HG03159 (cell line): ENCODE results near the gene KCNA1.
"Not testable (repeated sequence)": the region's sequence is repeated elsewhere in the genome, so short reads cannot be mapped to it uniquely, and the experiment has no call there.

ENCODE experiments used
- ATAC-seq: cut with Tn5 transposase; IDR thresholded peaks from one replicate; pipeline ENCODE4 v1.9.1; 2021; ENCODE audit warnings: mild to moderate bottlenecking, moderate library complexity; ENCODE audit not compliant: unreplicated experiment

KCNA1 gene

GRCh38 chr12:4909734-4910501 is at the start of gene KCNA1:
TSS of gene KCNA1 (plus strand) at chr12:4909905. CDS start at chr12:4911379, 1,474 bp downstream.
- ATAC-seq: no peak

DNA sequence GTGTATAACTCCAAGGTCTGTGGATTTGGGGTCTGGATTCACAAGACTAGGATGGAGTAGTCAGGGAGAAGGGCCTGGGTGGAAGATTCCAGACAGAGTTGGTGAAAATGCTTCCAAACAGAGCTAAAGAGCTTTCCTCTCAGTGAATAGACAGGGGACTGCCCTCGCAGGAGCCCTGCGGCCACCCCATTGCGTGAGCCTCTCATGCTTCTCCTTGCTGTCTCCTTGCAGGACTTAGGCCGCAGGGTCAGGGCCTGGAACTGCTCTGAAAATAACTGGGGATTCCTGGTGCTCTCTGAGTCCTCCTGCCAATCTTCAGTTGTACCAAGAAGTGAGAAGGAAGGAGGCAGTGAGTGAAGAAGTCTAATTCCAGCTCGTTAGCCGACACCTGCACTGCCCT is 49.0 kb upstream of the KCNA1 start:
- no peak for ATAC-seq

DNA sequence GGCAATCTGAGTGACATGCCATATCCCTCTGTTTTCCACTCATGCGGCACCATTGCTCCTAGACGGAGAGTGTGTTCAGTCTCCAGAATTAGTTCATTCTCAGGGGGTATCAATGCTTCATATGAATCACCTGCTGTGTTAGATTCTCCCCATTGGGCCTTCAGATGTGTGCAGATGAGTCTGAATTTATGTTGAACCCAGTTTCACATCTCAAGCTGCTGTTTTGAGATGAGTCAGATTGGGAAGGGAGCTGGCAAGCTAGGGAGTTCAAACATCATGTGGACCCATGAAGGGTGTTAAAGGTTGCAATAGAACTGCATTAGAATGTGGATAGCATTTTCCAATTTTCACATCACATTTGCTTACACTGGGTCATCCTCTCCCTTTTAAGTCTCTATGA is 46.9 kb upstream of the KCNA1 start:
- no peak for ATAC-seq

DNA sequence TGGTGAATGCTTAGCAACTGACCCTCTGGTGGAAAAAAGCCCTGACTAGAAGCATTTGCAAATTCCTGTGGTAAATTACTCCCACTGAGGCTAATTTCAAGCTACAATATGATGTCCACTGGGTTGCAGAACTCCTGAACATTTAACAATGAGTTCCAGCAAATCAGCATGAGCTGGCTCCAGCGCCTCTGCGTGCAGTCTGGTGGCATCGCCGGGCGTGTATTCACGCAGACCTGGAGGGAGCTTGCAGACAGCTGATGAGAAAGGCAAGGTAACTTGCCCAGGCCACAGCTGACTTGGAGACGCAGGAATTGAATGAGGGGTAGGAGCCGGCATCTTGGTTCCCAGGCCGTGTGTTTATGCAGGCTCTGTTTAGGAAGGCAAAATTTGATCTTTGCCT is 45.1 kb upstream of the KCNA1 start:
- no peak for ATAC-seq

- no peak for ATAC-seq
Observed at GRCh38 chr12:4865246-4865645, 44.5 kb upstream of the KCNA1 start.

DNA sequence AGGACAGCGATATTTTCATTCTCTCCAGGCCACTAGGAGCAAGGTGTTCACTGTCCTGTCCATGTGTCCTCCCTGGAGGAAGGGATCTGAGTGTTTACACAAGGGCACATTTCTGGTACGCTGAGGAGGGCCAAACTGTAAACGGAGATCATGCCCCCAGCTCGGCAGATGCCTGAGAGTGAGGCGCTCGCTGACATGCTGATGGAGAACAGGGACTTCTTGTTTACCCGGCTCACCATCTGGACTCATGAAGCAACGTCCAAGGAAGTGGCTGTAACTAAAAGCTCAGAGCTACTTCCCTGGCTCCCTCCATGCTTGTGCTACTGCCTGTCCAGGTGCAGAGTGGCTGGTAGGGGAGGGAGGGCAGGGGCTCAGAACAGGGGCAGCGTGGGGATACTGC is 43.4 kb upstream of the KCNA1 start:
- ATAC-seq: no peak

GRCh38 chr12:4867384-4867783 is 42.3 kb upstream of the KCNA1 start:
- no peak for ATAC-seq

DNA sequence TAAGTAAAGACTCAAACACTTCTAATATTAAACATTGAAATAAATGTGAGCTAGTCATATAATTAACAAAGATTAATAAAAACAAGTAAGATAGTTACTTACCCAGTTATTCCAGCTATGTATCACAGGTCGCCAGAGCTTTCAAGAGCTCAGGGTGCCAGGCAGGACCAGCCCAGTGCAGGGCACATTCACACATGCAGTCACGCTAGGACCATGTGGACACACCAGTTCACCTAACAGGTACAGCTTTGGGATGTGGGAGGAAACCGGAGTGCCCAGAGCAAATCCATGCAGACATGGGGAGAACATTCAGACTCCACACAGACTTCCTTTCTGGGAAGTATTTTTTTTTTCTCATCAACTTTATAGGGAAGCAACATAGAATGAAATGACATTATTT is 39.3 kb upstream of the KCNA1 start:
- no peak for ATAC-seq

DNA sequence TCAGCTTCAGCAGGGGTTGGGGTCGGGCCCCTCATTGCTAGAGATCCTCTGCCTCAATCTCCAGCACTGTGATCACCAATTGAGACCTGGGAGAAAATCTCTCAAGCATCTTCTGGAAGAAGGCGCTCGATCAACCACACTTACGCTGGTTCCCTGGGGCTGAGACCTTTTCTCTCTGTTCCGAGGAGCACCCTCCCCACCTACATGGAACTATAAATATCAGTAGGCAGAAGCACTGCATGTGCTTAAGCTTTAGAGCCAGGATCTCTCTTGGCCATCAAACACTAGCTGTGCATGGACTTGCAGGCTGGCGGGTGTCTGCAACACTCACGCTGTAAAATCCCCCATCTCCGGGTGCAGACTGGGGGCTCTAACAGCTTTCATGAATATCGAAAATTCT is 38.2 kb upstream of the KCNA1 start:
- no peak for ATAC-seq

DNA sequence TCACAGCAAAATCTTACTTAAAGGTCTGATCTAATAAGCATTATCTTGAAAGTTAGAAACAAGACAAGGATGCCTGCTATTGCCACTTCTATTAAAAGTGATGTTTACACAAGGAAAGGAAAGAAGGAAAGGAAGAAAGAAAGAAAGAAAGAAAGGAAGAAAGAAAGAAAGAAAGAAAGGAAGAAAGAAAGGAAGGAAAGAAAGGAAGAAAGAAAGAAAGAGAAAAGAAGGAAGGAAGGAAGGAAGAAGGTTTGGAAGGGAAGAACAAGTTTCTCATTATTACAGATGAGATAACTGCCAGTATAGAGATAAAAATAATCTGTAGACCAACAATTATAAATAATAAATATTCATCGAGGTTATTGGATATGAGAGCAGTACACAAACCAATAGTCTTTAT is 35.8 kb upstream of the KCNA1 start:
- no peak for ATAC-seq

- no peak for ATAC-seq
Observed at GRCh38 chr12:4874671-4875070, 35.0 kb upstream of the KCNA1 start.

- not testable (repeated sequence) for ATAC-seq
Observed at GRCh38 chr12:4879481-4879880, 30.2 kb upstream of the KCNA1 start.

DNA sequence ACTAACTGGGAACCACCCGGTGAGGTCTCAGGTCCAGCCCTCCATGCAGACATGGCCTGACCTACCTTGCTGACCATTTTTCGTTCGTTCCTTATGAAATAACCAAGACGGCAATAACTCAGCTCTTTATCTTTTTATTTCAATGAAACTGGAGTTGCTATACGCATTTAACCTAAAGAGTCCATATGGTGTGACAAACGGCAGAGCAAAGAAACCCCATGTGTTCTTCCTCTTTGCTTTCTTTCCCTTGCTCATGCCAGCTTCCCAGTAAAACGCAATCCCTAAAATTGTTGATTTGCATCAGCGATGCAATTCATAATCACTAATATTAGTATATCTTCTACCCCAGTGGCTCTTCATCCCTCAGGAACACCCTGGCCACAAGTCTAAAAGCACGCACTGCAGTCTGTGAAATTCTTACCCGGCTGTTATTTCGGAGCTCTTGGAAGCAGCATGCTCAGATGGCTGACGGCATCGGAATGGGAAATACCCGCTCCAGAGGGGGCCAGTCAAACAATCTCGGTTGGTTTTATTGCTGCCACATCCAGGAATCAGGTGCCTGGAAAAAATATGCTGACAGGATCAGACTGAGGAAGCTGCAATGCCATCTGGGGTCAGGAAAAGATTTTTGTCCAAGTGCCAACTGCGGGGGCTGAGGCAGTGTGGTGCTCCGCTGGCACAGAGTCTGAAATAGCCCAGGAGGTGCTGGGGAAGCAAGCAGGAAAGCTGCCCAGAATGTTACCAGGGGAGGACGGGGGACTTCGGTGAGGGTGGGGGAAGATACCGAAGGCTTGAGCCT is 28.2 kb upstream of the KCNA1 start:
- no peak for ATAC-seq

DNA sequence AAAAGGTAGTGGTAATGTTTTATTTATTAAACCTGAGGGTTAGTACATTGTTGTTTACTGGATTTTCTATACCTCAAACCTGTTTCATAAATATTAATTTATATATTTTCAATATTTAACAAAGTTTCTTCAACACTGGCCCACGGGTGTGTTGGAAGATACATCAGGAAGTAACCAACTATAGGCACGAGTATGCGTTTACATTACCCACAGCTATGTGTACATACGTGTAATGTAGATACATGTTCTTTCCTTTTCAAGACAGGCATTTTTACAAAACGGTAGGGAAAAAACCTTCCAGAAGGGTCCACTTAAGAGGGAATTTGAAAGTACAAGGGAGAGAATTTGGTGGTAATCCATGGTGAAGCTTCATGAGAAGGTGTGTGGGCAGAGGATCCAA is 17.8 kb upstream of the KCNA1 start:
- ATAC-seq: no peak

- ATAC-seq: no peak
Observed at GRCh38 chr12:4892418-4892817, 17.3 kb upstream of the KCNA1 start.

- ATAC-seq: no peak
Observed at GRCh38 chr12:4894019-4894418, 15.7 kb upstream of the KCNA1 start.

DNA sequence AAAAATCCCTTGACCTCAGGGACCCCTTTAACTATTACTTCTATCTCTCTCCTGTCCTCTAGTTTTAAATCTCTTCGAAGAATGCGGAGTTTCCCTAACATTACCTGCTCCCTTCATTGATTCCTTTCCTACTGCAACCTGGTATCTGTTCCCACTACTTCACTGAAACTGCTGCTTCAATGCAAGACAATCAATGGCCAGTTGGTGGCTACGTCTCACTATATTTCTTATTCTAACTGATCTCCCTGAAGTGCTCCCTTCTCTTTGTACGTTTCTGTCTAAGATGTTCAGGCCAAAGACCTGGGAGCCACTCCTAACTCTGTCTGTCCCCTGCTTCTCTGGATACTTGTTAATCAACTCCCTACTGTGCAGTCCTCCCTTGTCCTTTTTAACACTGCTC is 10.3 kb upstream of the KCNA1 start:
- ATAC-seq: no peak

GRCh38 chr12:4900327-4900726 is 9.4 kb upstream of the KCNA1 start:
- ATAC-seq: no peak

GRCh38 chr12:4905316-4905715 is 4.4 kb upstream of the KCNA1 start:
- ATAC-seq: no peak

- no peak for ATAC-seq
Observed at GRCh38 chr12:4908684-4909409, 858 bp upstream of the KCNA1 start.

GRCh38 chr12:4909410-4909733 is 333 bp upstream of the KCNA1 start:
- no peak for ATAC-seq
